Subcutaneous adipose tissue (tissue), 4 donors: ENCODE results near the gene ADCY7. TPM values are rescaled to one million over a fixed set of nuclear protein-coding genes. Genes with fewer than 3 reads are reported as not detected.

Experiments
- total RNA-seq, 4 donors: library from RNA; depleted of rRNA; stranded (reverse); fragments of >200 nt; gene quantifications; one replicate each; pipeline ENCODE4 v1.1.0, GENCODE V29; 2016
- TF ChIP-seq, protein P1 (sequence below): fragments of 450-650 bp; IDR thresholded peaks from one replicate; pipeline ENCODE4 v1.5.1; 2016; ENCODE audit warnings: low read depth, mild to moderate bottlenecking, control low read depth, antibody characterized with exemption, moderate library complexity

Gene ADCY7
- total RNA-seq, 4 donors from 2014 or later, result 16.6 to 42.3 (median 29.1) TPM

DNA sequence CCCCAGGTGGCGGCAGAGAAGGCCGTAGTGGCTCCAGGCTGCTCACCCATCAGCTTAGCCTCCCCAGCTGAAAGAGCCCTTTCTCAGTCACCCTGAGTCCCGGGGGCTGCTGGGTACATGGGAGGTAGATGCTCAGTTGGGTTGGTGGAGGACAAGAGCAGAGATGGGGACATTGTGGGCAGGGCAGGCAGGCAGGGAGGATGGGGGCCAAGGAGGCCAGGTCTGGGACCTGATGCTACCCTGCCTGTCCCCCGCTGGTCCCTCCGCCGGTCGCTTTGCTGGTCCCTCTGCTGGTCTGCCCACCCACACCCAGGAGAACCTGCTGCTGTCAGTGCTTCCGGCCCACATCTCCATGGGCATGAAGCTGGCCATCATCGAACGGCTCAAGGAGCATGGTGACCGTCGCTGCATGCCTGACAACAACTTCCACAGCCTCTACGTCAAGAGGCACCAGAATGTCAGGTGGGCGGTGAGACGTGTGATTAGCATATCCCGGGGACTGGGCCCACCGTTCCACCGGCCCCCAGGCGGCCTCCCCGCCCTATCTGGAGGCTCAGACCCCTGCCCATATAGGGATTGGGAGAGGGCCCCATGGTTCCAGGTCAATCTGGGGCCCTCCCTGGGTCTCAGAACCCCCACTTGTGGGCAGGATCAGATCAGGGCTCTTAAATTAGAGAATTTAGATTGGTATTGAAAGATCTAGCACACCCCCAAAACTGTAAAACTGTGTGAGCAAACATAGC is 26.9 kb downstream of the ADCY7 start:
- TF ChIP-seq, protein P1, sequence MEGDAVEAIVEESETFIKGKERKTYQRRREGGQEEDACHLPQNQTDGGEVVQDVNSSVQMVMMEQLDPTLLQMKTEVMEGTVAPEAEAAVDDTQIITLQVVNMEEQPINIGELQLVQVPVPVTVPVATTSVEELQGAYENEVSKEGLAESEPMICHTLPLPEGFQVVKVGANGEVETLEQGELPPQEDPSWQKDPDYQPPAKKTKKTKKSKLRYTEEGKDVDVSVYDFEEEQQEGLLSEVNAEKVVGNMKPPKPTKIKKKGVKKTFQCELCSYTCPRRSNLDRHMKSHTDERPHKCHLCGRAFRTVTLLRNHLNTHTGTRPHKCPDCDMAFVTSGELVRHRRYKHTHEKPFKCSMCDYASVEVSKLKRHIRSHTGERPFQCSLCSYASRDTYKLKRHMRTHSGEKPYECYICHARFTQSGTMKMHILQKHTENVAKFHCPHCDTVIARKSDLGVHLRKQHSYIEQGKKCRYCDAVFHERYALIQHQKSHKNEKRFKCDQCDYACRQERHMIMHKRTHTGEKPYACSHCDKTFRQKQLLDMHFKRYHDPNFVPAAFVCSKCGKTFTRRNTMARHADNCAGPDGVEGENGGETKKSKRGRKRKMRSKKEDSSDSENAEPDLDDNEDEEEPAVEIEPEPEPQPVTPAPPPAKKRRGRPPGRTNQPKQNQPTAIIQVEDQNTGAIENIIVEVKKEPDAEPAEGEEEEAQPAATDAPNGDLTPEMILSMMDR, result no peak

DNA sequence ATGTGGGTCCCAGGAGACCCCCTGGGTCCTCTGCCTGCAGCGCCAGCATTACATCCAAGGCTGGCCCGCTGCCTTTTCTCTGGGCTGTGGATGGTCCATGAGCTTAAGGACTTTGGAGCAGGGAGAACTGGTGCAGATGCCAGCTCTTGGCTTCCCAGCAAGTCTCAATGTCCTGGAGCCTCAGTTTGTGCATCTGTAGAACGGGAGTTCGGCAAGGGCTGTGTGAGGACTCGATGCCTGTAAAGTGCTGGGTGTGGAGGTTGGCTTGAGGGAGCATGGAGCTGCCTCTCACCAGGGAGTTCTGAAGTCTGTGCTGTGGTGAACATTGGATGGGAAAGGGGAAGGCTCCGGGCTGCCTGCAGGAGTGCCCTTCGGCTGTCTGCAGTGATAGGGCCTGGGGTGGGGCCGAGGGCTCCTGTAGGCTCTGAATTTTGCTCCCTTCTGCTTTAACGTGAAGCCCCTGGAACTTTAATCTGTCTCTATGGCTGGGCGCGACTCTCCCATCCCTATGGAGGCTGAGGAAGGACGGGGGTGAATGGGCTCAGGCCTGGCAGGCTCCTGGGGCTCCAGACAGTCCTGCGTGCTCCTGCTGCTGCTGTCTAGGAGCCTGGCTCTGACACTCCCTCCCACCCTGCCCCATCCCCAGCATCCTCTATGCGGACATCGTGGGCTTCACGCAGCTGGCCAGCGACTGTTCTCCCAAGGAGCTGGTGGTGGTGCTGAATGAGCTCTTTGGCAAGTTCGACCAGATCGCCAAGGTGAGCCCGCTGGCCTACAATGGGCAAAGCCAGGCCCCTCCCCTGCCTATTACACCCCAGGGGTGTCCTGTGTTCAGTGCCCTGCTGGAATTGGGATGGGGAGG is 27.9 kb downstream of the ADCY7 start:
- TF ChIP-seq, protein P1, result no peak

DNA sequence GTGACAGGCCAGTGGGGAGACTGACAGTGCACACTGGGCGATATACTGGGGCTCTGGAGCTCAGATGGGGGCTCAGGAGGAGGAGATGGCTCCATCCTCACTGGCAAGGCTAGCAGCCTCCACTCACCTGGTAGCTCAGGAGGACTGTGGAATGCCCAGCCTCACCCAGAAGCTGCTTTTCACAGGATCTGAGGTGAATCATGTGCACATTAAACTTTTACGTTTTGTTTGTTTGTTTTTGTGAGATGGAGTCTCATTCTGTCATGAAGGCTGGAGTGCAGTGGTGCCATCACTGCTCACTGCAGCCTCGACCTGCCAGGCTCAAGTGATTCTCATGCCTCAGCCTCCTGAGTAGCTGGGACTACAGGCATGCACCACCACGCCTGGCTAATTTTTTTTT is 28.6 kb downstream of the ADCY7 start:
- TF ChIP-seq, protein P1, result no peak

DNA sequence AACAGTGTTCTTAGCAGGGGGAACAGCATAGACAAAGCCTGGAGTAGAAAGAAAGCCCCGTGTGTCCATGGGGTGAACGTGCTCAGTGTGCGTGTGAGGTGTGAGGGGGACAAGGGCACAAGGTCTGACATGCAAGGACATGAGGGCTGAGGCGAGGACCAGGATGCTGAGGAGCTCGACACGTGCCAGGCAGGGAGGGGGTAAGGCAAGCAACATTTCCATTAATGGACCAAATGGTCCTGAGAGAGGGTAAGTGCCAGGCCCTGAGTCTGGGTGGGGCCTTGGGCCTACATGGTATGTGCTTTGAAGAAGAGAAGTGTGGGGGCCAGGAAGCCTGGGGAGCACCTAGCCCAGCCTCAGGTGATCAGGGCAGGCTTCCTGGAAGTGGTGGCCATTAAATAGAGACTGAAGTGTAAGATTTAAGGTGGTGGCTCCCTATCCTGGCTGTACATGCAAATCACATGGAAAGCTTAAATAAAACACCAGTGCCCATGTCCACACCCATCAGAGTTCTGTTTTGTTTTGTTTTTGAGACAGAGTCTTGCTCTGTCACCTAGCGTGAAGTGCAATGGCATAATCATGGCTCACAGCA is 29.3 kb downstream of the ADCY7 start:
- TF ChIP-seq, protein P1, result no peak

DNA sequence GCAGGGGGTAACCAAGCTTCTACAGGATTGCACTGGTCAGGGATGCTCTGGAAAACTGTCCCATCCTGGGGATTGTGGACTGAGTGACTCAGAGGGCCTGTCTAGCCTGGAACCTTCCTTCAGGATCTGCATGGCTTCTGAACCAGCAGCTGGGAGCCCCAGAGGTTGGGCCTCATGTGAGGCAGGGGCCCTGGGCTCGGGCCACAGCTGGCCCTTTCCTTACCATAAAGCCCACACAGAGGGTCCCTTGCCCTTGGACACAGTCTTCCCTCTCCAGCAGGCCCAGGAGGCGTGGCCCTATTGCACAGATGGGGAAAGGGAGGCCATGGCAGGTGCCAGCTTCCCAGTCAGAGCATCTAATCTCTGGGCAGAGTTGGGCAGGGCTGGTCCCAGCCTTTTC is 30.5 kb downstream of the ADCY7 start:
- TF ChIP-seq, protein P1, result no peak

DNA sequence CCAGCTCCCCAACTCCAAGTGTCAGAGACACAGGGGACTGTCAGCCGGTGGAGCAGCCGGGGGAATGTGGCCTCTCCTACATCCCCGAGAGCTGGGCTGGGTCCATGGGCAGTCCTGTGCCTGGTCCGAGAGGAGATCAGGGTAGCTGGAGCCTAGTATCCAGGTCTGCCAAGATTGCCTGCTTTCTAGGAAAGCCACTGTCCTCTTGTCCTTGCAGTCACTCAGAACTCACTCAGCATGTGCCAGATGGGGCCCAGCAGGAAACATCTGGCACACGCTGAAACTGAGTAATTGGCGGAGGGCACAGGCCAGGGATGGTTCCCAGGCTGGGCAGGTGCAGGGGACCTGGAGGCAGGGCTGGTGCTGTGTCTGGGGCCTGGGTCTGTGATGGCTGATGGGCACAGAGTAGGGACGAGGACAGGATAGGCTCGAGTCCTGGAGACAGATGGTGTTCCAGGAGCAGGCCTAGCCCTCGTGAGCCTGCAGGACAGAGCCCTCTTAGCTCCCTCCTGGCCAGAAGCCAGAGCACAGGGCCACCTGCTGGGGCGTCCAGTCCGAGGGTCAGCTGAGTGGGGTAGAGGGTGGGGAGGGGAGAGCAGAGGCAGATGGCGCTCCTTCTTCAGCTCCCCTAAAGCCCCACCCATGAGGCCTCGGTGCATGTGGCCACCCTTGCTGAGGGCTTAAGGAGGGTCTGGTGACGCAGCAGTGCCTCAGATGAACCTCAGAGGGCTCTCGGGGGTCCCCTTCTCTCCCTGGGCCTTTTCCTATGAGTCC is 31.1 kb downstream of the ADCY7 start:
- TF ChIP-seq, protein P1, result no peak
